Adrenal gland (tissue), 12 donors: ENCODE measurements around the gene PIEZO1. TPM values are rescaled to one million over a fixed set of nuclear protein-coding genes. Genes with fewer than 3 reads are reported as not detected.

Experiments
- DNase-seq, 7 donors: peaks; one replicate each; pipeline ENCODE4 v3.0.0-alpha.2; 2019 to 2020
- H3K27ac ChIP-seq, 5 donors: fragments of 200-600 bp; sonication (generic) in 4 of 5; 1 replicate in 3 of 5; 2 replicates in 2 of 5; pipeline versions ENCODE4 v1.5.1 to v1.8.0; 2016 to 2020; ENCODE audit warnings: mild to moderate bottlenecking in 1 of 5
- H3K27me3 ChIP-seq: fragments of 200-600 bp; 2 replicates; pipeline ENCODE4 v1.8.0; 2021
- H3K36me3 ChIP-seq, 2 donors: fragments of 200-600 bp; replicated peaks in 1 of 2; 1 replicate in 1 of 2; 2 replicates in 1 of 2; pipeline versions ENCODE4 v1.5.1 to v1.8.0; 2018 to 2022
- H3K4me1 ChIP-seq, 2 donors: fragments of 200-600 bp; replicated peaks in 1 of 2; 1 replicate in 1 of 2; 2 replicates in 1 of 2; pipeline versions ENCODE4 v1.5.1 to v1.8.0; 2018 to 2021
- H3K4me3 ChIP-seq, 4 donors: fragments of 200-600 bp; sonication (generic) in 3 of 4; one replicate each; pipeline ENCODE4 v1.5.1; 2016 to 2018
- H3K9me3 ChIP-seq, 3 donors: fragments of 200-600 bp; sonication (generic) in 1 of 3; replicated peaks in 1 of 3; 1 replicate in 2 of 3; 2 replicates in 1 of 3; pipeline versions ENCODE4 v1.5.1 to v1.8.0; 2016 to 2021
- CTCF ChIP-seq, 6 experiments: fragments of 450-650 bp in 4 of 6; fragments of 200-600 bp in 2 of 6; sonication (generic) in 1 of 6; IDR thresholded peaks; 1 replicate in 5 of 6; 2 replicates in 1 of 6; pipeline versions ENCODE4 v1.5.1 to v1.8.0; 2016 to 2021; ENCODE audit warnings: antibody characterized with exemption in 6 of 6, mild to moderate bottlenecking in 2 of 6, moderate library complexity in 1 of 6
- POLR2A ChIP-seq, 2 donors: fragments of 450-650 bp; IDR thresholded peaks; one replicate each; pipeline ENCODE4 v1.6.1; 2017; ENCODE audit warnings: antibody characterized with exemption in 2 of 2, mild to moderate bottlenecking in 2 of 2, moderate library complexity in 1 of 2
- WGBS, 4 donors: extraction: QIAGEN DNeasy Blood & Tissue Kit in 2 of 4; methylation state at CpG; one replicate each; pipeline versions ENCODE4 v1.1.5 to v1.1.7; 2013 to 2017; 5-methylcytosine and 5-hydroxymethylcytosine counted together
- intact Hi-C, 2 donors: fragments of 100-400 bp; cut with DNase I; formaldehyde crosslinking; loops; one replicate each; pipeline versions ENCODE4 v1.14.1 to v1.15.0; 2022 to 2023
- polyA plus RNA-seq, 3 donors: library from polyadenylated mRNA; stranded (reverse); fragments of 200-250 nt in 2 of 3; fragments of 350-450 nt in 1 of 3; fragmentation: Illumina TruSeq in 1 of 3; extraction: RNeasy Lipid Tissue Mini Kit (QIAGEN cat#74804) in 1 of 3; gene quantifications; one replicate each; pipeline ENCODE4 v1.2.3, GENCODE V29; 2013 to 2014
- total RNA-seq, 9 donors: library from RNA; depleted of rRNA in 4 of 9; stranded (reverse); fragments of >200 nt in 4 of 9; fragments of 120-200 nt in 1 of 9; fragmentation: NEBNext Ultra II Directional in 1 of 9; extraction: Animal tissue kit (Norgen Biotek cat#: 25700) in 1 of 9; gene quantifications; one replicate each; pipeline versions ENCODE4 v1.1.0 to v1.2.4, GENCODE V29; 2013 to 2023
- donor health status: healthy with polysubstance abuse.
- donor health status: Bipolar disorder and iron deficiency.
- donor health status: DM: yes; HTN: yes; CAD: no.
- donor health status: DM: no; HTN: no; CAD: no.
- donor health status: DM: no; HTN: no; CAD: no.
- donor health status: DM: yes; HTN: yes; CAD: no.

PIEZO1 gene
- total and polyA plus RNA-seq, 12 donors: 7.9 to 327 (median 92.4) TPM

DNA sequence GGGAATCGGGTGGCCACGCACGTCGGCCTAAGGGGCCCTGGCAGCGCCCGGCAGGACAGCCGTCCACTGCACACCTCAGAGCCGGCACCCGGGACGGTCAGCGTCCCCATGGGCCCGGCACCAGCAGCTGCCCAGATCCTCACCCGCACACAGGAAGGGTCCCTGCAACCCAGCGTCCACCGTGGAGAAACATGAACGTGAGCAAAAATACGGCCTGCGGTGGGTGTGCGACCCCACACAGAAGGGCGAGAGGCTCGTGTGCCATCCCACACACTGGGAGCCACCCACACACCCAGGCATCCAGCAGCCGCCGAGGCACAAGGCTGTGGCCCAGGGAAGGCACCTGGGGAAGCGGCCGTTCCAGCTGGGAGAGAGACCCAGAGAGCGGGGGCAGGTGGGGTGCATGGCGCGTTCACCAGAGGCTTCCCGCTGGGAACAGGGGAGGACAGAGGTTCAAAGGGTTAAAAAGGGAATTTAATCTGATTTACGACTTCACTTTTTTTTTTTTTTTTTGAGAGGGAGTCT, 6.4 kb downstream of the PIEZO1 start:
- intact Hi-C loops: no loop called here
- H3K36me3 ChIP-seq: no peaks in the 10 kb centered on the region
- no peak for DNase-seq
- H3K27me3 ChIP-seq: no peaks in the 10 kb centered on the region
- no peak overlapping the region for H3K4me3 ChIP-seq
- TF ChIP-seq CTCF (IDR thresholded peaks at IDR 0.05): no peak
- no peak for TF ChIP-seq POLR2A (IDR thresholded peaks at IDR 0.05)
- H3K4me1 ChIP-seq: peaks cover 10 to 49% of the 10 kb centered on the region in 2 donors
- no peak overlapping the region for H3K27ac ChIP-seq
- 81 to 95% (median 86%) methylated on average over 18 to 30 of the region's 30 CpGs for WGBS, 4 donors
- no peaks in the 10 kb centered on the region for H3K9me3 ChIP-seq

DNA sequence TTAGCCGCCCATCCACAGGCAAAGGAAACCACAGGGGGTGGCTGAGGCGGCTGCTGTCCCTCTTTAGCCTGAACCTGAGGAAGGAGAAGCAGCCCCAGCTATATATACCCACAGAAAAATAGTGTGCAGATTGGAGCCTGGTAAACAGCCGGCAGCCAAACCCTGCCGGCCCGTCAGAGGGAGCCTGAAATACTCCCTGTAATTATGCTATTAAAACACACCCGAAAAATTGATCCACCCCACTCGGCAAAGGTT, 6.8 kb downstream of the PIEZO1 start:
- DNase-seq: no peak
- Histone ChIP-seq H3K4me1 (peaks cover 10 to 49% of the 10 kb centered on the region in 2 donors), H3K27me3 (no peaks in the 10 kb centered on the region), H3K27ac (no peak overlapping the region), H3K36me3 (no peaks in the 10 kb centered on the region), H3K9me3 (no peaks in the 10 kb centered on the region), H3K4me3 (no peak overlapping the region)
- TF ChIP-seq POLR2A (IDR thresholded peaks at IDR 0.05): no peak
- TF ChIP-seq CTCF (IDR thresholded peaks at IDR 0.05): no peak
- intact Hi-C loops: no loop called here
- WGBS, 4 donors: 77 to 91% (median 79%) methylated on average over 5 to 7 of the region's 7 CpGs

GRCh38 chr16:88777471-88778270, 7.3 kb downstream of the PIEZO1 start:
- DNase-seq: no peak
- WGBS, 4 donors: 78 to 86% (median 83%) methylated on average over 26 to 34 of the region's 34 CpGs
- Histone ChIP-seq H3K36me3 (no peaks in the 10 kb centered on the region), H3K27me3 (no peaks in the 10 kb centered on the region), H3K4me1 (peaks cover 10 to 46% of the 10 kb centered on the region in 2 donors), H3K27ac (peak overlapping the region in 1 of 5 donors; percentile 60), H3K4me3 (no peak overlapping the region), H3K9me3 (no peaks in the 10 kb centered on the region)
- intact Hi-C loops: no loop called here
- TF ChIP-seq POLR2A (IDR thresholded peaks at IDR 0.05) (no peak), CTCF (IDR thresholded peaks at IDR 0.05) (no peak)

DNA sequence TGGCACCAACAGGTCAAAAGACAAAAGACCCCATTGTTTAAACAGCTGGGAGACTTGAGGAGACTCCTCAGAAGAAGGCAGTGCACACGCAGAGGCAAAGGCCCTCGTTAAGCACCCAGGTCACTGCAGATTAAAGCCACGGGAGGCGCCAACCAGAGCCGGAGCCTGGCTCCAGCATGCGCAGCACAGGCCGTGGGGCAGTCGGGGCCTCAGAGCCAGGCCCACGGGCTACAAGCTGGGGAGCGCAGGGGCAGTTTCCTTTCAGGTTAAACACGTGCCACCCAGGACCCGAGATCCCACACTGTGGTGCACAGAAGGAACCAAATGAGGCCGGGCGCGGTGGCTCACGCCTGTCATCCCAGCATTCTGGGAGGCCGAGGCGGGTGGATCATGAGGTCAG, 9.2 kb downstream of the PIEZO1 start:
- Histone ChIP-seq H3K27me3 (no peaks in the 10 kb centered on the region), H3K27ac (no peak overlapping the region), H3K4me3 (no peak overlapping the region), H3K4me1 (peaks cover 14 to 40% of the 10 kb centered on the region in 2 donors), H3K36me3 (no peaks in the 10 kb centered on the region), H3K9me3 (no peaks in the 10 kb centered on the region)
- TF ChIP-seq POLR2A (IDR thresholded peaks at IDR 0.05) (no peak), CTCF (IDR thresholded peaks at IDR 0.05) (no peak)
- intact Hi-C loops: no loop called here
- DNase-seq: no peak
- 88 to 93% (median 92%) methylated on average over 11 to 18 of the region's 18 CpGs for WGBS, 4 donors
